RWPE2 (cell line): ENCODE results near the gene SLIT3.

Experiments
- ATAC-seq: fragments of 200-7000 bp; cut with Tn5 transposase; 3 replicates; pipeline ENCODE4 v1.9.1; 2021; ENCODE audit warnings: low read depth
- DNase-seq: peaks from one replicate; pipeline ENCODE4 v3.0.0-alpha.2; 2020; ENCODE audit warnings: low spot score
- H3K27ac ChIP-seq: fragments of 450-650 bp; 2 replicates; pipeline ENCODE4 v1.5.1; 2017; ENCODE audit warnings: mild to moderate bottlenecking; ENCODE audit not compliant: poor library complexity, severe bottlenecking
- H3K27me3 ChIP-seq: fragments of 250-450 bp; sonication (Bioruptor Pico); 2 replicates; pipeline ENCODE4 v1.5.1; 2021; ENCODE audit warnings: mild to moderate bottlenecking, moderate library complexity; ENCODE audit not compliant: insufficient read depth, poor library complexity, severe bottlenecking
- H3K36me3 ChIP-seq: fragments of 250-450 bp; sonication (Bioruptor Pico); 2 replicates; pipeline ENCODE4 v1.5.1; 2020; ENCODE audit warnings: low read depth, mild to moderate bottlenecking, moderate library complexity
- H3K4me1 ChIP-seq: fragments of 250-450 bp; sonication (Bioruptor Pico); 2 replicates; pipeline ENCODE4 v1.5.1; 2021; ENCODE audit warnings: mild to moderate bottlenecking, moderate library complexity; ENCODE audit not compliant: insufficient read depth, poor library complexity, severe bottlenecking
- H3K4me3 ChIP-seq: fragments of 250-450 bp; sonication (Bioruptor Pico); 2 replicates; pipeline ENCODE4 v1.5.1; 2021; ENCODE audit warnings: mild to moderate bottlenecking, moderate library complexity; ENCODE audit not compliant: severe bottlenecking
- H3K9me3 ChIP-seq: fragments of 250-450 bp; sonication (Bioruptor Pico); 2 replicates; pipeline ENCODE4 v1.5.1; 2021; ENCODE audit warnings: mild to moderate bottlenecking, moderate library complexity; ENCODE audit not compliant: severe bottlenecking
- TF ChIP-seq, protein P1 (sequence below): fragments of 450-650 bp; IDR thresholded peaks from one replicate; pipeline ENCODE4 v1.5.1; 2017; ENCODE audit warnings: mild to moderate bottlenecking, moderate library complexity; ENCODE audit not compliant: poor library complexity, severe bottlenecking

The SLIT3 gene

DNA sequence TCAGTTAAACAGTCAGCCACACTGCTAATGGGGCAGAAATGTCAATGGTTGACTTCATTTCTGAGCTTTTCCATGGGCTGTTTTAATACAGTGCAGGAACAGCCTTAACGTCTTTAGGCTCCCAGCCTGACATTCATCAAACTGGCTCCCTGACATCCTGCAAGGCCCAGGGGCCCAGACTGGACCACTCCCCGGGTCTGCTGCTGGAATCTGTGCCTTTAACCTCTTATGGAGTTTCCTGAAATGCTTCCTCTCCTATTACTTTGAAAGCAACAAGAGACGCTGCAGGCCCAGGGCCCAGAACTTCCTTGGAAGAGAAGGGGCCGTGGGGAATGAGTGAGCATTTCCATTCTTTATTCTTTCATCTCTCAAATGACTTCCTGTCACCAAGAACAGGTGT lies 504.9 kb downstream of the SLIT3 start:
- ATAC-seq (no peak), DNase-seq (no peak)
- Histone ChIP-seq H3K36me3 (no peaks in the 10 kb centered on the region), H3K4me3 (no peak overlapping the region), H3K4me1 (no peaks in the 10 kb centered on the region), H3K9me3 (no peaks in the 10 kb centered on the region), H3K27me3 (no peaks in the 10 kb centered on the region), H3K27ac (no peak overlapping the region)
- TF ChIP-seq, protein P1, sequence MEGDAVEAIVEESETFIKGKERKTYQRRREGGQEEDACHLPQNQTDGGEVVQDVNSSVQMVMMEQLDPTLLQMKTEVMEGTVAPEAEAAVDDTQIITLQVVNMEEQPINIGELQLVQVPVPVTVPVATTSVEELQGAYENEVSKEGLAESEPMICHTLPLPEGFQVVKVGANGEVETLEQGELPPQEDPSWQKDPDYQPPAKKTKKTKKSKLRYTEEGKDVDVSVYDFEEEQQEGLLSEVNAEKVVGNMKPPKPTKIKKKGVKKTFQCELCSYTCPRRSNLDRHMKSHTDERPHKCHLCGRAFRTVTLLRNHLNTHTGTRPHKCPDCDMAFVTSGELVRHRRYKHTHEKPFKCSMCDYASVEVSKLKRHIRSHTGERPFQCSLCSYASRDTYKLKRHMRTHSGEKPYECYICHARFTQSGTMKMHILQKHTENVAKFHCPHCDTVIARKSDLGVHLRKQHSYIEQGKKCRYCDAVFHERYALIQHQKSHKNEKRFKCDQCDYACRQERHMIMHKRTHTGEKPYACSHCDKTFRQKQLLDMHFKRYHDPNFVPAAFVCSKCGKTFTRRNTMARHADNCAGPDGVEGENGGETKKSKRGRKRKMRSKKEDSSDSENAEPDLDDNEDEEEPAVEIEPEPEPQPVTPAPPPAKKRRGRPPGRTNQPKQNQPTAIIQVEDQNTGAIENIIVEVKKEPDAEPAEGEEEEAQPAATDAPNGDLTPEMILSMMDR: no peak

DNA sequence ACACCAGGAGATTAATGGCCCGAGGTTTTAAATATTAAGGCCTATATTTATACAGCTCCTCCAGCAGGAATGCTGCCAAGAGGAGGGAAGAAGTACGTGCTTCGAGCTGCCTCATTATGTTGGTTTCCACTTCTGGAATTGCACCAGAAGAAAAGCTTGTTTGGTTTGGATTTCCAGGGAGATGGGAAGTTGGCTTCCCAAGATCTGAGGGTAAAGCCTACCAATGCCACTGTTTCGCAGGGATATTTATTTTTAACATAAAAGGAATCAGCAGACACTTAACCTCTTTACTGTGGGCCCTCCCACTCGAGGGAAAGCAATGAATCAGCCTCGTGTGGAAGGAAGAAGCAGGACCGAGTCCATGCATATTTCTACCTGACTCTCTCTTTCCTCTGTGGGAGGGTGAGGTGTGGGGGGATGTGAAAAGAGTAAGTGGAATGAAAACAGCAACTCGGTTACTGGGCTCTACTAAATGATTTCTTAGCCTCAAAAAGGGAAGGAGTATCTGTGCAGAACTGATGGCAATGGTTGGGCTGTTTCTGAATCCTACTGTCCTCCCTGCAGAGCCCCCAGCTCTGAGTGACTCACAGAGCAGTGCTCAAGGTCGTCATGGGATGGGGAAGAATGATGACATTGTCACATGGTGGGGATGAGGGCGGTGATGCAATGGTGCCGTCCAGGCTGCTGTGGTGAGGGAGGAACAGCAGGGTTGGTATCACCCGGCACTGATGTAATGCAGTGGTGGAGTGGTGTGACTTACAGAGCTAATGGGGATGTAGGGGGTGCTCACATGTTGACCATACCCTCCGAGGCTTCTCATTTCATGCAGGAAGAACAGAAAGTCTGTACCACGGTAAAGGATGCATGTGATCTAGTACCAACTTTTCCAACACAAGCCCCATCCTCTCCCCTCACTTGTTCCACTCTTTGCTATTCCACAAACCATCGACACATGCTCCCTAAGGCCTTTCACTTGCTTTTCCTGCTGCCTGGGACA lies 506.8 kb downstream of the SLIT3 start:
- H3K9me3 ChIP-seq: no peaks in the 10 kb centered on the region
- TF ChIP-seq, protein P1: no peak
- no peaks in the 10 kb centered on the region for H3K36me3 ChIP-seq
- ATAC-seq: no peak
- H3K4me3 ChIP-seq: no peak overlapping the region
- no peaks in the 10 kb centered on the region for H3K27me3 ChIP-seq
- no peaks in the 10 kb centered on the region for H3K4me1 ChIP-seq
- H3K27ac ChIP-seq: no peak overlapping the region
- no peak for DNase-seq

DNA sequence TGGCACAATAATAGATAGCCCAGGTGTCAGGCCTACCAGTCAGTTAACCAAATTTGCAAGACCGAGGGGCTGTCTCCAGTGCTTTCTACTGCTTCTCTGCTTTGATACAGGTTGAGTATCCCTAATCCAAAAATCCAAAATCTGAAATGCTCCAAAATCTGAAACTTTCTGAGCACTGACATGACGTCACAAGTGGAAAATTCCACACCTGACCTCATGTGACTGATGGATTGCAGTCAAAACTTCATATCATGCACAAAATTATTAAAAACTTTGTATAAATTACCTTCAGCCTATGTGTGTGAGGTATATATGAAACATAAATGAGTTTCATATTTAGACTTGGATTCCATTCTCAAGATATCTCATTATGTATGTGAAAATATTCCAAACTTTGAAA lies 508.3 kb downstream of the SLIT3 start:
- ATAC-seq (no peak), DNase-seq (no peak)
- TF ChIP-seq, protein P1: no peak
- Histone ChIP-seq H3K4me3 (no peak overlapping the region), H3K9me3 (no peaks in the 10 kb centered on the region), H3K27me3 (no peaks in the 10 kb centered on the region), H3K36me3 (no peaks in the 10 kb centered on the region), H3K4me1 (no peaks in the 10 kb centered on the region), H3K27ac (no peak overlapping the region)

DNA sequence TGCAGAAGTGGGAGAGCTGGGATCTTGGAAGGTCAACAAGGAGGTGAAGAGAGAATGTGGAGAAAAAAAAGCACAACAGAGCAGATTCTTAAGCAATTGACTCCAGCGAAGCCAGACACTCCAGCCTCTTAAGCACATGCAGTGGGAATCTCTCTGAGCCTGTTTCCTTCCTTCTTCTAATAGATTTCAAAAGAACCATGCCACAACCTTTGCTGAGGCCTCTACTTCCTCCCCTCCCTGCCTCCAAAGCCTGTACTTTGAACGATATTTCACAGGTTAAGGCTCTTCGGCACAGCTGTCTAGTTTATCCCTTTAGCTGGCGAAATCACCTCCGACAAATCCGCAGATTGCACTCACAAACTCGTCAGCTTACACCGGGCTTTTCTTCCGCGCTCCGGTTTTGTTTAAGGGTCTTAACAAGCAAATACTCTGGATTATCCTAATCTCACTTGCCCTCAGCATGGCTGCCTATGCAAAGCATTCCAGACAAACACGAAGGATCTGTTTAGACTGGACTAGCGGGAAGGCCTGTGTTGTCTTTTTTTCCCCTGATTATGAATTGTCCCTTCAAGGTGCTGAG lies 510.2 kb downstream of the SLIT3 start:
- Histone ChIP-seq H3K9me3 (no peaks in the 10 kb centered on the region), H3K4me1 (no peaks in the 10 kb centered on the region), H3K27me3 (no peaks in the 10 kb centered on the region), H3K27ac (no peak overlapping the region), H3K36me3 (no peaks in the 10 kb centered on the region), H3K4me3 (no peak overlapping the region)
- no peak for DNase-seq
- ATAC-seq: no peak
- TF ChIP-seq, protein P1: no peak
